K562 (cell line): ENCODE results near the gene FTSJ3. TPM values are rescaled to one million over a fixed set of nuclear protein-coding genes. Genes with fewer than 3 reads are reported as not detected.

ENCODE experiments used
- CTBP1 ChIP-seq: fragments of 450-650 bp; IDR thresholded peaks from 2 replicates; pipeline ENCODE4 v1.6.1; 2016; ENCODE audit warnings: borderline replicate concordance
- polyA plus RNA-seq, 8 experiments: library from polyadenylated mRNA; depleted of rRNA in 4 of 8; stranded (reverse) in 5 of 8; unstranded in 3 of 8; fragments of >200 nt; fragmentation: Nextera tagmentation in 2 of 8; fragmentation: Illumina TruSeq in 1 of 8; extraction: Ambion mirVana in 2 of 8; extraction: Trizol in 1 of 8; gene quantifications; 2 replicates each; pipeline versions ENCODE4 v1.2.1 to v1.2.3, GENCODE V29; 2011 to 2014; ENCODE audit warnings: inconsistent platforms in 1 of 8, missing spikeins in 1 of 8
- total RNA-seq, 7 experiments: library from RNA; depleted of rRNA in 6 of 7; stranded (reverse); fragments of >200 nt in 6 of 7; fragmentation: Illumina TruSeq in 2 of 7; extraction: Trizol in 2 of 7; gene quantifications; 2 replicates each; pipeline versions ENCODE4 v1.2.1 to v1.2.3, GENCODE V29; 2011 to 2021; ENCODE audit warnings: low replicate concordance in 1 of 7
- TF ChIP-seq, protein P1 (sequence below), 2 experiments: fragments of 450-650 bp; formaldehyde crosslinking in 1 of 2; IDR thresholded peaks; 2 replicates each; pipeline versions ENCODE4 v1.4.0 to v1.6.1; 2014 to 2020; ENCODE audit warnings: mild to moderate bottlenecking in 2 of 2, borderline replicate concordance in 1 of 2, low read depth in 1 of 2
- TF ChIP-seq, protein P2 (sequence below), 2 experiments: fragments of 250-450 bp in 1 of 2; fragments of 450-650 bp in 1 of 2; sonication (Bioruptor Pico) in 1 of 2; IDR thresholded peaks; 2 replicates each; pipeline versions ENCODE4 v1.6.1 to v1.8.0; 2016 to 2021; ENCODE audit warnings: mild to moderate bottlenecking in 2 of 2, moderate library complexity in 2 of 2, missing compliant biosample characterization in 1 of 2, missing genetic modification characterization in 1 of 2

Gene FTSJ3
- total and polyA plus RNA-seq, 9 of the 15 experiments (the other 6 are each of a cell fraction or from before 2014, with no cell fraction given): 18.0 to 65.6 (median 52.4) TPM

DNA sequence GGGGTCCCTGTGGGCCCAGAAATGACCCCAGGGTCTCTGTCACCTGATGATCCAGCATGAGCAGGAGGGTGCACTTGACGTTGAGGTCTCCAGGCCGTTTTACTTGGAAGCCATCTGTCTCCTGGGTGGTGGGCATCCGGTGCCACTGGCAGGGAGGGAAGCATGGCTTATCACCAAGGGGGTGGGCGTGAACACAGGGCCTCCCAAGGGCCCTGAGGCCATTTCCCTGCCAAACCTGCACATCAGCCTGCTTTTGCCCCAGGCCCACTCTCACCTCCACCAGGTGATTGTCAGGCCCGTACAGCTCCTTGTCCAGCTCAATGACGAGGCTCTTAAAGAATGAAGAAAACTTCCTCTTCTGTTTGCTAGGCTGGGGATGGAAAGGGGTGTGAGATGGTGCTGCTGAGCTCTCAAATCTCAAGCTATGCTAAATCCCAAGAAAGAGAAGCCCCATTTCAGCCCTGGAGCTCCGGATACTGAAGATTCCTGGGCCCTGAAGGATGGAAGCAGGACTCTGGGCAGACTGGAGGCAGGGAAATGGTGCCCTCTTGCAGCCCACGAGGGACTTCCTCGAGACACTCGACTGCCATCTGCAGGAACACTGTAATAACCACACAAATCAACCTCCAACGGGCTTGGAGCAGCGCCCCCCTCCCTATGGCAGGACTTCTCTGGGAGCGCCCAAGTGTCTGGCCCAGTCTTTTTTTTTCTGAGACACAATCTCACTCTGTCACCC lies 7.1 kb upstream of the FTSJ3 start (continued):
- TF ChIP-seq, protein P1, sequence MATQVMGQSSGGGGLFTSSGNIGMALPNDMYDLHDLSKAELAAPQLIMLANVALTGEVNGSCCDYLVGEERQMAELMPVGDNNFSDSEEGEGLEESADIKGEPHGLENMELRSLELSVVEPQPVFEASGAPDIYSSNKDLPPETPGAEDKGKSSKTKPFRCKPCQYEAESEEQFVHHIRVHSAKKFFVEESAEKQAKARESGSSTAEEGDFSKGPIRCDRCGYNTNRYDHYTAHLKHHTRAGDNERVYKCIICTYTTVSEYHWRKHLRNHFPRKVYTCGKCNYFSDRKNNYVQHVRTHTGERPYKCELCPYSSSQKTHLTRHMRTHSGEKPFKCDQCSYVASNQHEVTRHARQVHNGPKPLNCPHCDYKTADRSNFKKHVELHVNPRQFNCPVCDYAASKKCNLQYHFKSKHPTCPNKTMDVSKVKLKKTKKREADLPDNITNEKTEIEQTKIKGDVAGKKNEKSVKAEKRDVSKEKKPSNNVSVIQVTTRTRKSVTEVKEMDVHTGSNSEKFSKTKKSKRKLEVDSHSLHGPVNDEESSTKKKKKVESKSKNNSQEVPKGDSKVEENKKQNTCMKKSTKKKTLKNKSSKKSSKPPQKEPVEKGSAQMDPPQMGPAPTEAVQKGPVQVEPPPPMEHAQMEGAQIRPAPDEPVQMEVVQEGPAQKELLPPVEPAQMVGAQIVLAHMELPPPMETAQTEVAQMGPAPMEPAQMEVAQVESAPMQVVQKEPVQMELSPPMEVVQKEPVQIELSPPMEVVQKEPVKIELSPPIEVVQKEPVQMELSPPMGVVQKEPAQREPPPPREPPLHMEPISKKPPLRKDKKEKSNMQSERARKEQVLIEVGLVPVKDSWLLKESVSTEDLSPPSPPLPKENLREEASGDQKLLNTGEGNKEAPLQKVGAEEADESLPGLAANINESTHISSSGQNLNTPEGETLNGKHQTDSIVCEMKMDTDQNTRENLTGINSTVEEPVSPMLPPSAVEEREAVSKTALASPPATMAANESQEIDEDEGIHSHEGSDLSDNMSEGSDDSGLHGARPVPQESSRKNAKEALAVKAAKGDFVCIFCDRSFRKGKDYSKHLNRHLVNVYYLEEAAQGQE (IDR thresholded peaks at IDR 0.05; ENCODE audit: borderline replicate concordance): peak; percentile 42; the same call in 1 of the 2 replicates
- TF ChIP-seq, protein P1 (CRISPR knock-in tag; IDR thresholded peaks at IDR 0.05; ENCODE audit: low read depth): no peak
- TF ChIP-seq, protein P2, sequence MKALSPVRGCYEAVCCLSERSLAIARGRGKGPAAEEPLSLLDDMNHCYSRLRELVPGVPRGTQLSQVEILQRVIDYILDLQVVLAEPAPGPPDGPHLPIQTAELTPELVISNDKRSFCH (CRISPR knock-in tag; IDR thresholded peaks at IDR 0.05): no peak
- TF ChIP-seq, protein P2 (tag; IDR thresholded peaks at IDR 0.05): no peak
- peak; percentile 35; the same call in 1 of the 2 replicates for TF ChIP-seq CTBP1
